Pancreas (tissue), 10 donors: ENCODE data around the gene MELTF. TPM values are rescaled to one million over a fixed set of nuclear protein-coding genes. Genes with fewer than 3 reads are reported as not detected.

ENCODE experiments used
- ATAC-seq, 4 donors: fragments of 200-7000 bp; cut with Tn5 transposase; one replicate each; pipeline versions ENCODE4 v1.8.0 to v1.9.1; 2020; ENCODE audit warnings: mild to moderate bottlenecking in 4 of 4, moderate library complexity in 4 of 4
- DNase-seq, 6 donors: peaks; one replicate each; pipeline ENCODE4 v3.0.0-alpha.2; 2020
- FAIRE-seq: peaks from 2 replicates; lab custom pipeline; 2012; peaks lifted over from hg19 to GRCh38; lab: Jason Lieb, UNC
- H3K27ac ChIP-seq, 4 donors: fragments of 200-600 bp; sonication (generic); 1 replicate in 3 of 4; 2 replicates in 1 of 4; pipeline versions ENCODE4 v1.5.0 to v1.8.0; 2020
- H3K27me3 ChIP-seq, 4 donors: fragments of 200-600 bp; one replicate each; pipeline ENCODE4 v1.8.0; 2021
- H3K36me3 ChIP-seq, 3 donors: fragments of 200-600 bp; sonication (generic) in 1 of 3; one replicate each; pipeline versions ENCODE4 v1.5.0 to v1.8.0; 2020 to 2021
- H3K4me1 ChIP-seq, 3 donors: fragments of 200-600 bp; one replicate each; pipeline ENCODE4 v1.8.0; 2021
- H3K4me3 ChIP-seq, 4 donors: fragments of 200-600 bp; sonication (generic) in 2 of 4; one replicate each; pipeline versions ENCODE4 v1.5.0 to v1.8.0; 2020 to 2021
- H3K9me3 ChIP-seq, 4 donors: fragments of 200-600 bp; one replicate each; pipeline ENCODE4 v1.8.0; 2021
- WGBS, 2 donors: extraction: QIAGEN DNeasy Blood & Tissue Kit; methylation state at CpG; one replicate each; pipeline ENCODE4 v1.1.7; 2013; 5-methylcytosine and 5-hydroxymethylcytosine counted together
- intact Hi-C, 3 donors: fragments of 100-400 bp; cut with DNase I; formaldehyde crosslinking; loops; one replicate each; pipeline versions ENCODE4 v1.11.1 to v1.14.2; 2022
- polyA plus RNA-seq, 2 donors: library from polyadenylated mRNA; stranded (reverse); fragments of 200-250 nt; gene quantifications; one replicate each; pipeline ENCODE4 v1.2.3, GENCODE V29; 2013
- total RNA-seq, 6 donors: library from RNA; stranded (reverse); fragmentation: NEBNext Ultra II Directional in 4 of 6; extraction: Animal tissue kit (Norgen Biotek cat#: 25700) in 4 of 6; gene quantifications; one replicate each; pipeline versions ENCODE4 v1.2.1 to v1.2.4, GENCODE V29; 2021 to 2023
- TF ChIP-seq, protein P1 (sequence below), 4 donors: fragments of 200-600 bp; sonication (generic) in 3 of 4; IDR thresholded peaks; one replicate each; pipeline versions ENCODE4 v1.5.0 to v1.8.0; 2021; ENCODE audit warnings: antibody characterized with exemption in 4 of 4
- donor health status: healthy with polysubstance abuse.
- donor health status: DM: no; HTN: no; CAD: no; lungs with moderate emphysema.
- donor health status: DM: no; HTN: no; CAD: no.
- donor health status: control.
- donor health status: control.
- donor health status: Bipolar disorder and iron deficiency.
- donor health status: DM: yes; HTN: yes; CAD: no.
- donor health status: DM: no; HTN: no; CAD: no.
- donor health status: DM: no; HTN: no; CAD: no.
- donor health status: DM: yes; HTN: yes; CAD: no.

MELTF gene
- total and polyA plus RNA-seq, 8 donors, result 2.9 to 21.7 (median 6.8) TPM

DNA sequence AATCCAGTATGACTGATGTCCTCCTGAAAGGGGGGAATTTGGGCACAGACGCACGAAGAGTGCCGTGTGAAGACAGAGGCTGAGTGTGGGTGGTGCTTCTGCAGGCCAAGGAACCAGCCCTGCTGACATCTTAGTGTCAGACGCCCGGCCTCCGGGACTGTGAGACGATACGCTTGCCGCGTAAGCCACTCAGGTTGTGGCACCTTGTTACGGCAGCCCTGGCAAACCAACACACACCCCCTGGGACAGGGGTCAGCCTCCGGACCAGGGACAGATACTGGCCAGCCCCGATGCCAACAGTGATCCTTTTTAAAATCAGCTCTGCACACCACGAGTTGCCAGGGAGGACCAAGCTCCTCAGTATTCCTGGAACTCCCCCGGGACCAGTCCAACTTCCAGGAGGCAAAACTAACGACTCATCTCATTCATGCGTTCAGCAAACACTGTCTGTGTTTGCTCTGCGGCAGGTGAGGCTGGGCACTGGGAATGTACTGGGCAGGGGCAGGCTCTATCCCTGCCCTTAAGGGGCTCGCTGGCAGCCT is 39.8 kb downstream of the MELTF start:
- no peaks in the 10 kb centered on the region for H3K27me3 ChIP-seq
- H3K4me3 ChIP-seq, result no peak overlapping the region
- no peaks in the 10 kb centered on the region for H3K9me3 ChIP-seq
- TF ChIP-seq, protein P1, sequence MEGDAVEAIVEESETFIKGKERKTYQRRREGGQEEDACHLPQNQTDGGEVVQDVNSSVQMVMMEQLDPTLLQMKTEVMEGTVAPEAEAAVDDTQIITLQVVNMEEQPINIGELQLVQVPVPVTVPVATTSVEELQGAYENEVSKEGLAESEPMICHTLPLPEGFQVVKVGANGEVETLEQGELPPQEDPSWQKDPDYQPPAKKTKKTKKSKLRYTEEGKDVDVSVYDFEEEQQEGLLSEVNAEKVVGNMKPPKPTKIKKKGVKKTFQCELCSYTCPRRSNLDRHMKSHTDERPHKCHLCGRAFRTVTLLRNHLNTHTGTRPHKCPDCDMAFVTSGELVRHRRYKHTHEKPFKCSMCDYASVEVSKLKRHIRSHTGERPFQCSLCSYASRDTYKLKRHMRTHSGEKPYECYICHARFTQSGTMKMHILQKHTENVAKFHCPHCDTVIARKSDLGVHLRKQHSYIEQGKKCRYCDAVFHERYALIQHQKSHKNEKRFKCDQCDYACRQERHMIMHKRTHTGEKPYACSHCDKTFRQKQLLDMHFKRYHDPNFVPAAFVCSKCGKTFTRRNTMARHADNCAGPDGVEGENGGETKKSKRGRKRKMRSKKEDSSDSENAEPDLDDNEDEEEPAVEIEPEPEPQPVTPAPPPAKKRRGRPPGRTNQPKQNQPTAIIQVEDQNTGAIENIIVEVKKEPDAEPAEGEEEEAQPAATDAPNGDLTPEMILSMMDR (IDR thresholded peaks at IDR 0.05), result no peak
- peak in 1 of 6 donors; percentile 36 for DNase-seq
- intact Hi-C loops, result loop anchor here in 1 of 3 donors (10.0 kb wide), 1 partner anchor 195 kb away; no protein-coding TSS in a partner anchor
- no peaks in the 10 kb centered on the region for H3K36me3 ChIP-seq
- H3K4me1 ChIP-seq, result peaks cover 0 to 7% (median 5%) of the 10 kb centered on the region in 3 donors
- H3K27ac ChIP-seq, result no peak overlapping the region
- WGBS, 2 donors, result 84 to 85% methylated on average over 19 of the region's 19 CpGs
- no peak for FAIRE-seq
- peak in 1 of 4 donors; percentile 35 for ATAC-seq

DNA sequence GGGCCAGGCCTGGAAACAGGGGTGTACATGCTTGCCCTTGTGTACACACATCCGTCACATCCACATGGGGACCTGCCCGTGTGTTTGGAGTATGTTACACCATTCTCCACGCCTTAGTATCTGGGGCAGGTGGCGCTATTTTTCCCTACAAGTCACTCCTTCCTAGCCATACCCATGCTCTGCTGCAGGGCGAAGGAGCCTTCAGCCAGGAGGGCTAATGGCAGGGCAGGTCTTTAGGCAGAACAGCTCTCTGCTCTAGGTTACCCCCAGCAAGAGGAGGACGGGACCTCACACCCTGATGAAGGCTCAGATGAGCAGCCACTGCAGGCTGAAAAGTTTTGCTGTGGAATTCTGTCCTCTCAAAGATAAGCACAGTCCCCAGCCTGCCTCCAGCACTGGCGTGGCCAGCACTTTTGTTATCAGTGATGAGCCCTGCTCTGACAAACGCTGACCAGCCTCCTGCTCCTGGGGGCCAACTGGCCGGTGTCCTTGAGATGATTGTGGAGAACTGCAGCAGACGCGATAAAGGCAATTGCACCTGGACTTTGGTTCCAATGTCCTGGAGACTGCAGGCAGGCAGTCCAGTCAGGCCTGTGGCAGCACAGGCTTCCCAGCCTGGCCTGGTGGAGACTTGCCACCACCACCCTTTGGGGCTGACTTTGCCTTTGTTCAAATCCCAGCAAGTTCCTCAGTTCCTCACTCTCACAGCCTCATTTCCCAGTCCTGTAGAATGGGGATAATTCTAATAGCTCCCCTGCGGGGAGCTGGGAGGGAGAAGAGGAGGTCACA is 41.2 kb downstream of the MELTF start:
- intact Hi-C loops, result no loop called here
- TF ChIP-seq, protein P1 (IDR thresholded peaks at IDR 0.05), result no peak
- Histone ChIP-seq H3K9me3 (no peaks in the 10 kb centered on the region), H3K36me3 (no peaks in the 10 kb centered on the region), H3K27ac (no peak overlapping the region), H3K4me1 (peaks cover 0 to 7% (median 5%) of the 10 kb centered on the region in 3 donors), H3K4me3 (no peak overlapping the region), H3K27me3 (no peaks in the 10 kb centered on the region)
- 25 to 28% methylated on average over 12 of the region's 12 CpGs for WGBS, 2 donors
- DNase-seq (peak in 2 of 6 donors; percentile 40 to 59), ATAC-seq (peak; percentile 70 to 89 (median 79)), FAIRE-seq (no peak)

DNA sequence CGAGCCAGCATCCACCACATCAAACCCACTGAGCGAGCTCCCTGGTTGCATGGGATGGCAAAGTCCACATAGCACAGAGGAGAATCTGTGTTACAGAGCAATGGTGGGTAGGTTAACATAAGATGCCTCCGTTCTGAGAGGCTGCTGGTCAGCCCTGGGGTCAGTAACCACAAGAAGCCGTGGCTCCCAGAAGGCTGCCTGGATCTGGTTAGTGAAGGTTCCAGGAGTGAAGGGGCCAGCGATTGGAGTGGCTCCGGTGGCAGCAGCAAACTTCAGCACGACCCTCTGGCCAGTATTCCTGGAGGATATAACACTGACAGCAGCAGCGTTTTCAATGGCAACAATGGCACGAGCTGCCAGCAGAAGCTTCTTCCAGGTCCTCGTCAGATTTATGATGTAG is 42.6 kb downstream of the MELTF start:
- ATAC-seq (no peak), FAIRE-seq (no peak), DNase-seq (no peak)
- no peak overlapping the region for H3K27ac ChIP-seq
- H3K4me3 ChIP-seq, result no peak overlapping the region
- TF ChIP-seq, protein P1 (IDR thresholded peaks at IDR 0.05), result no peak
- H3K36me3 ChIP-seq, result no peaks in the 10 kb centered on the region
- intact Hi-C loops, result no loop called here
- WGBS, 2 donors, result 87 to 93% methylated on average over 10 of the region's 10 CpGs
- no peaks in the 10 kb centered on the region for H3K27me3 ChIP-seq
- peaks cover 0 to 7% (median 5%) of the 10 kb centered on the region in 3 donors for H3K4me1 ChIP-seq
- no peaks in the 10 kb centered on the region for H3K9me3 ChIP-seq

DNA sequence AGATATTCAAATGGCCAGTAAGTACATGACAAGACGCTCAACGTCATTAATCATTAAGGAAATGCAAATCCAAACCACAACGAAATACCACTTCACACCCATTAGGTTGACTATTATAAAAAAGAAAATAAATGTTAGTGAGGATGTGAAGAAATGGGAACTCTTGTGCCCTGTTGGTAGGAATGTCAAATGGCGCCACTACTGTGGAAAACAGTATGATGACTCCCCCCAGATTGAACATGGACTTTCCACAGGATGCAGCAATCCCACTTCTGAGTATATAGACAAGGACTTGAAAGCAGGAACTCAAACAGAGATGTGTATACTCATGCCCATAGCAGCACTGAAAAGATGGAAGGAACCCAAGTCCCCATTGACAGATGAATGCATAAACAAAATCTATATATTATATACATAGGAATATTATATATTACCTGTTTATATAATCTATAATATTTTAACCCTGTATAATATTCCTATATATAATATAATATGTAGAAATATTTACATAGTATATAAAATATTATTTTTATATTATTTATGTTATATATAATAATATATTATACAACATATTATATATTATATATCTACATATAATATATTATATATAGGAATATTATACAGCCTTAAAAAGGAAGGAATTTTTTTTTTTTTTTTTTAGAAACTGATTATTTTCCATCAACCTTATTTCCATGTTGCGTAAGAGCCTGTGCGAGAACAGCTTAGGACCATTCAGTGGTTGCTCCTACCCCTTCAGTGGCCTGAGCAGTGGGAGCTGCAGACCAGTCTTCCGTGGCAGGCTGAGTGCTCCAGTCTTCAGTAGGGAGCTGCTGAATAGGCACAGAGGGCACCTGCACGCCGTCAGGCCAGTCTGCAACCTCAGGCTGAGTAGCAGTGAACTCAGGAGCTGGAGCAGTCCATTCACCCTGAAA is 43.4 kb downstream of the MELTF start:
- Histone ChIP-seq H3K9me3 (no peaks in the 10 kb centered on the region), H3K36me3 (no peaks in the 10 kb centered on the region), H3K27me3 (no peaks in the 10 kb centered on the region), H3K4me3 (no peak overlapping the region), H3K4me1 (peaks cover 0 to 7% (median 5%) of the 10 kb centered on the region in 3 donors), H3K27ac (no peak overlapping the region)
- no peak for DNase-seq
- 90 to 94% methylated on average over 9 of the region's 9 CpGs for whole genome bisulfite sequencing, 2 donors
- no peak for ATAC-seq
- TF ChIP-seq, protein P1 (IDR thresholded peaks at IDR 0.05), result no peak
- peak; percentile 67 for FAIRE-seq
- intact Hi-C loops, result no loop called here
